ENCODE measurements around the gene AGAP2. TPM values are rescaled to one million over a fixed set of nuclear protein-coding genes. Genes with fewer than 3 reads are reported as not detected.

AGAP2 gene
- total and polyA plus RNA-seq, 2 of the 13 experiments (the other 11 are each of a cell fraction or from before 2014, with no cell fraction given): 0.38 to 0.45 TPM

- 0 out of 2 replicates have a peak, but pooled peaks have one; percentile 25 for TF ChIP-seq ZNF30 (CRISPR knock-in tag; IDR thresholded peaks at IDR 0.05)
- TF ChIP-seq ZFY (CRISPR knock-in tag; IDR thresholded peaks at IDR 0.05): 0 out of 2 replicates have a peak, but pooled peaks have one; percentile 5
- peak; percentile 21 to 27; a peak in 1 of 4 replicates for TF ChIP-seq POLR2A (IDR thresholded peaks at IDR 0.05; ENCODE audit: insufficient read depth in 1 of 2, low read depth in 2 of 2, low read length in 2 of 2)
- TF ChIP-seq RBFOX2 (IDR thresholded peaks at IDR 0.05; ENCODE audit: low read depth, low read length): peak; percentile 51; the same call in 1 of the 2 replicates
- TF ChIP-seq E2F5 (CRISPR knock-in tag; conservative IDR thresholded peaks at IDR 0.05): no peak
- no peak for TF ChIP-seq ZSCAN20 (CRISPR knock-in tag; IDR thresholded peaks at IDR 0.05; ENCODE audit: borderline replicate concordance)
- no peak for TF ChIP-seq MXD4 (CRISPR knock-in tag; IDR thresholded peaks at IDR 0.05)
- TF ChIP-seq NFATC3 (CRISPR knock-in tag; IDR thresholded peaks at IDR 0.05): 0 out of 2 replicates have a peak, but pooled peaks have one; percentile 38
- TF ChIP-seq GLI4 (CRISPR knock-in tag; IDR thresholded peaks at IDR 0.05; ENCODE audit: borderline replicate concordance): 0 out of 2 replicates have a peak, but pooled peaks have one; percentile 37
- no peak for TF ChIP-seq ZFP36 (IDR thresholded peaks at IDR 0.05; ENCODE audit: borderline replicate concordance, low read depth, low read length, partially characterized antibody)
- TF ChIP-seq SALL2 (CRISPR knock-in tag; IDR thresholded peaks at IDR 0.05): peak; percentile 24; the same call in 1 of the 2 replicates
These were observed 12.3 kb upstream of the AGAP2 start (continued) for GRCh38 chr12:57750561-57751431.

- no TSS peak for BruUV-seq (replicated peaks)
- DNase-seq (ENCODE audit: low spot score) (no peak), FAIRE-seq (no peak), ATAC-seq (no peak)
- Histone ChIP-seq H3K27me3 (ENCODE audit: control insufficient read depth in 1 of 2, insufficient read depth in 2 of 2, low read length in 2 of 2) (no peaks in the 10 kb centered on the region; a peak in 1 of 5 replicates), H3K79me2 (ENCODE audit: insufficient read depth, low read length) (peaks cover 31% of the 10 kb centered on the region), H3K9ac (ENCODE audit: insufficient read depth, low read depth, low read length) (no peak overlapping the region), H3K36me3 (replicated peaks in 1 of 2; ENCODE audit: control insufficient read depth in 1 of 2, insufficient read depth in 2 of 2, low read length in 2 of 2) (peaks cover 10 to 42% of the 10 kb centered on the region in 2 experiments), H3K27ac (ENCODE audit: extremely low read length, insufficient read depth, low read length) (no peak overlapping the region), H3K4me2 (ENCODE audit: low read depth, low read length) (no peak overlapping the region), H3K4me1 (ENCODE audit: insufficient read depth, low read length) (peaks cover 45% of the 10 kb centered on the region), H4K20me1 (ENCODE audit: insufficient read depth, low read length) (0 out of 2 replicates have a peak, but pooled peaks cover under 1% of the 10 kb centered on the region), H3K9me3 (ENCODE audit: low read length) (no peaks in the 10 kb centered on the region), H2AFZ (ENCODE audit: low read length) (no peak overlapping the region), H3K4me3 (replicated peaks in 1 of 3; ENCODE audit: insufficient read depth in 1 of 3, low read depth in 2 of 3, low read length in 3 of 3) (no peak overlapping the region)
- in situ Hi-C loops (cut with HindIII; ENCODE audit: extremely low pct_ligation_motif_present, low pct_unique_long_range_greater_than_20kb) (no loop called here), intact Hi-C loops (cut with micrococcal nuclease; ENCODE audit: unreplicated experiment) (no loop called here)
- ChIA-PET CTCF (ENCODE audit: low intra/inter-chr PET ratio, low total read pairs) (no interaction called here), POLR2A (no interaction called here)
- WGBS (ENCODE audit: low lambda C conversion rate): 97% methylated on average over 5 of the region's 5 CpGs
- TF ChIP-seq GLMP (CRISPR knock-in tag; IDR thresholded peaks at IDR 0.05; ENCODE audit: borderline replicate concordance): no peak
- TF ChIP-seq NRL (CRISPR knock-in tag; IDR thresholded peaks at IDR 0.05; ENCODE audit: borderline replicate concordance): no peak
- TF ChIP-seq ZBTB10 (CRISPR knock-in tag; IDR thresholded peaks at IDR 0.05; ENCODE audit: borderline replicate concordance): no peak
- no peak for TF ChIP-seq ZNF784 (CRISPR knock-in tag; IDR thresholded peaks at IDR 0.05; ENCODE audit: borderline replicate concordance)
- no peak for TF ChIP-seq ZBTB21 (CRISPR knock-in tag; IDR thresholded peaks at IDR 0.05)
- no peak for TF ChIP-seq MTA1 (CRISPR knock-in tag; IDR thresholded peaks at IDR 0.05; ENCODE audit: borderline replicate concordance)
These were observed 10.5 kb upstream of the AGAP2 start for GRCh38 chr12:57749061-57749460.
